Caco-2 (cell line): ENCODE results near the gene CNP. TPM values are rescaled to one million over a fixed set of nuclear protein-coding genes. Genes with fewer than 3 reads are reported as not detected.

Source experiments
- BruUV-seq: library from RNA; stranded (reverse); fragments of 400-500 nt; replicated peaks from 2 replicates; lab custom pipeline; 2021; lab: Mats Ljungman, UMichigan
- CTCF ChIA-PET: fragments of 300-600 bp; sonication (Branson Sonifier 250); formaldehyde crosslinking; loops from one replicate; lab custom pipeline; 2022; ENCODE audit warnings: antibody characterized with exemption; lab: Charles Lee
- POLR2A ChIA-PET: fragments of 300-600 bp; sonication (Branson Sonifier 250); formaldehyde crosslinking; loops from one replicate; lab custom pipeline; 2022; ENCODE audit warnings: antibody characterized with exemption; lab: Charles Lee
- DNase-seq, 2 experiments: peaks; one replicate each; pipeline versions ENCODE4 v3.0.0 to v3.0.0-alpha.2; 2020 to 2022
- H3K27me3 ChIP-seq: replicated peaks from 2 replicates; pipeline ENCODE4 v1.6.0; 2011; ENCODE audit warnings: low read length; ENCODE audit not compliant: control insufficient read depth, insufficient read depth
- H3K36me3 ChIP-seq: 2 replicates; pipeline ENCODE4 v1.5.1; 2011; ENCODE audit warnings: low read length; ENCODE audit not compliant: control insufficient read depth, insufficient read depth
- H3K4me1 ChIP-seq: fragments of 250-450 bp; sonication (Bioruptor Pico); 2 replicates; pipeline ENCODE4 v1.5.1; 2020; ENCODE audit warnings: mild to moderate bottlenecking
- H3K4me3 ChIP-seq: 2 replicates; pipeline ENCODE4 v1.5.1; 2011; ENCODE audit warnings: low read depth, mild to moderate bottlenecking, control low read depth, low read length
- H3K9me3 ChIP-seq: fragments of 250-450 bp; sonication (Bioruptor Pico); 2 replicates; pipeline ENCODE4 v1.5.1; 2020; ENCODE audit warnings: mild to moderate bottlenecking, moderate library complexity
- H3K27ac Mint-ChIP-seq: one replicate; pipeline ENCODE4 v1.8.0; 2022; ENCODE audit warnings: mixed read lengths; ENCODE audit not compliant: unreplicated experiment
- H3K27me3 Mint-ChIP-seq: one replicate; pipeline ENCODE4 v1.8.0; 2022; ENCODE audit warnings: mixed read lengths; ENCODE audit not compliant: insufficient read depth, unreplicated experiment
- H3K36me3 Mint-ChIP-seq: one replicate; pipeline ENCODE4 v1.8.0; 2022; ENCODE audit warnings: mild to moderate bottlenecking, mixed read lengths; ENCODE audit not compliant: insufficient read depth, unreplicated experiment
- H3K4me1 Mint-ChIP-seq: one replicate; pipeline ENCODE4 v1.8.0; 2022; ENCODE audit warnings: low read depth, mixed read lengths; ENCODE audit not compliant: unreplicated experiment
- H3K4me3 Mint-ChIP-seq: one replicate; pipeline ENCODE4 v1.8.0; 2022; ENCODE audit warnings: mild to moderate bottlenecking, moderate library complexity, mixed read lengths; ENCODE audit not compliant: unreplicated experiment
- H3K9me3 Mint-ChIP-seq: one replicate; pipeline ENCODE4 v1.8.0; 2022; ENCODE audit warnings: mixed read lengths; ENCODE audit not compliant: unreplicated experiment
- intact Hi-C: fragments of 100-400 bp; cut with micrococcal nuclease; formaldehyde crosslinking; loops from one replicate; pipeline ENCODE4 v1.10.0; 2022; ENCODE audit not compliant: unreplicated experiment
- total RNA-seq: library from RNA; stranded (reverse); gene quantifications from 2 replicates; pipeline ENCODE4 v1.2.3, GENCODE V29; 2022
- TF ChIP-seq, protein P1 (sequence below), 2 experiments: fragments of 200-600 bp in 1 of 2; IDR thresholded peaks; 1 replicate in 1 of 2; 2 replicates in 1 of 2; pipeline versions ENCODE4 v1.5.1 to v1.8.0; 2011 to 2022; ENCODE audit warnings: antibody characterized with exemption in 1 of 2, control low read depth in 1 of 2, inconsistent platforms in 1 of 2, low read depth in 1 of 2, low read length in 1 of 2, mild to moderate bottlenecking in 1 of 2, moderate library complexity in 1 of 2; ENCODE audit not compliant: insufficient read depth in 1 of 2, severe bottlenecking in 1 of 2, unreplicated experiment in 1 of 2

CNP gene
- total RNA-seq, 1 experiment from 2014 or later = 94.5 TPM

GRCh38 chr17:41984454-41984853 lies 17.9 kb downstream of the CNP start:
- ChIA-PET CTCF (no interaction called here), POLR2A (interaction anchor here (0.6 kb wide), 1 partner anchor 570 kb away, joined by 5 read pairs; no protein-coding TSS in a partner anchor)
- Histone ChIP-seq H3K4me1 (peaks cover 12% of the 10 kb centered on the region), H3K4me3 (no peak overlapping the region), H3K27me3 (no peaks in the 10 kb centered on the region), H3K36me3 (peaks cover 14% of the 10 kb centered on the region), H3K9me3 (no peaks in the 10 kb centered on the region)
- BruUV-seq = no TSS peak
- no peak overlapping the region for H3K4me3 Mint-ChIP-seq
- intact Hi-C loops = no loop called here
- peaks cover 15% of the 10 kb centered on the region for H3K4me1 Mint-ChIP-seq
- H3K36me3 Mint-ChIP-seq = peaks cover 100% of the 10 kb centered on the region
- no peak overlapping the region for H3K27ac Mint-ChIP-seq
- no peaks in the 10 kb centered on the region for H3K27me3 Mint-ChIP-seq
- DNase-seq = no peak
- H3K9me3 Mint-ChIP-seq = no peaks in the 10 kb centered on the region
- TF ChIP-seq, protein P1, sequence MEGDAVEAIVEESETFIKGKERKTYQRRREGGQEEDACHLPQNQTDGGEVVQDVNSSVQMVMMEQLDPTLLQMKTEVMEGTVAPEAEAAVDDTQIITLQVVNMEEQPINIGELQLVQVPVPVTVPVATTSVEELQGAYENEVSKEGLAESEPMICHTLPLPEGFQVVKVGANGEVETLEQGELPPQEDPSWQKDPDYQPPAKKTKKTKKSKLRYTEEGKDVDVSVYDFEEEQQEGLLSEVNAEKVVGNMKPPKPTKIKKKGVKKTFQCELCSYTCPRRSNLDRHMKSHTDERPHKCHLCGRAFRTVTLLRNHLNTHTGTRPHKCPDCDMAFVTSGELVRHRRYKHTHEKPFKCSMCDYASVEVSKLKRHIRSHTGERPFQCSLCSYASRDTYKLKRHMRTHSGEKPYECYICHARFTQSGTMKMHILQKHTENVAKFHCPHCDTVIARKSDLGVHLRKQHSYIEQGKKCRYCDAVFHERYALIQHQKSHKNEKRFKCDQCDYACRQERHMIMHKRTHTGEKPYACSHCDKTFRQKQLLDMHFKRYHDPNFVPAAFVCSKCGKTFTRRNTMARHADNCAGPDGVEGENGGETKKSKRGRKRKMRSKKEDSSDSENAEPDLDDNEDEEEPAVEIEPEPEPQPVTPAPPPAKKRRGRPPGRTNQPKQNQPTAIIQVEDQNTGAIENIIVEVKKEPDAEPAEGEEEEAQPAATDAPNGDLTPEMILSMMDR (IDR thresholded peaks at IDR 0.05; ENCODE audit: insufficient read depth in 1 of 2, low read depth in 1 of 2, low read length in 1 of 2, severe bottlenecking in 1 of 2, unreplicated experiment in 1 of 2) = no peak

DNA sequence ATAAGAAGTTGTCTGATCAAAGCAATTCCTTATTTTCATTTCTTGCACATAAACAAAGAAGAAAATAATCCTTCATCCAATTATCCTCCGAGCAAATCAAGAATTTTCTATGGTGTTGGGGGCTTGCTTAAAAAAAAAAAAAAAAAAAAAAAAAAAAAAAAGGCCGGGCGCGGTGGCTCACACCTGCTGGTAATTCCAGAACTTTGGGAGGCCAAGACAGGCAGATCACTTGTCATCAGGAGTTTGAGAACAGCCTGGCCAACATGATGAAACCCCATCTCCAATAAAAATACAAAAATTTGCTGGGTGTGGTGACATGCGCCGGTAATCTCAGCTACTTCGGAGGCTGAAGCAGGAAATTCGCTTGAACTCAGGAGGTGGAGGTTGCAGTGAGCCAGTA lies 19.3 kb downstream of the CNP start:
- ChIA-PET POLR2A (no interaction called here), CTCF (no interaction called here)
- peaks cover 27% of the 10 kb centered on the region for H3K4me1 ChIP-seq
- no peak overlapping the region for H3K4me3 Mint-ChIP-seq
- H3K9me3 Mint-ChIP-seq = no peaks in the 10 kb centered on the region
- peaks cover 100% of the 10 kb centered on the region for H3K36me3 Mint-ChIP-seq
- TF ChIP-seq, protein P1 (IDR thresholded peaks at IDR 0.05; ENCODE audit: insufficient read depth in 1 of 2, low read depth in 1 of 2, low read length in 1 of 2, severe bottlenecking in 1 of 2, unreplicated experiment in 1 of 2) = no peak
- H3K27me3 Mint-ChIP-seq = no peaks in the 10 kb centered on the region
- intact Hi-C loops = no loop called here
- no peaks in the 10 kb centered on the region for H3K9me3 ChIP-seq
- H3K4me1 Mint-ChIP-seq = peaks cover 20% of the 10 kb centered on the region
- no peak overlapping the region for H3K4me3 ChIP-seq
- H3K27ac Mint-ChIP-seq = no peak overlapping the region
- no peak for DNase-seq
- no TSS peak for BruUV-seq
- no peaks in the 10 kb centered on the region for H3K27me3 ChIP-seq
- H3K36me3 ChIP-seq = peaks cover 11% of the 10 kb centered on the region

GRCh38 chr17:41986634-41987033 lies 20.0 kb downstream of the CNP start:
- ChIA-PET CTCF (no interaction called here), POLR2A (no interaction called here)
- intact Hi-C loops = no loop called here
- H3K9me3 Mint-ChIP-seq = no peaks in the 10 kb centered on the region
- no peak overlapping the region for H3K27ac Mint-ChIP-seq
- H3K4me3 Mint-ChIP-seq = no peak overlapping the region
- no peaks in the 10 kb centered on the region for H3K9me3 ChIP-seq
- peaks cover 27% of the 10 kb centered on the region for H3K4me1 Mint-ChIP-seq
- no peaks in the 10 kb centered on the region for H3K27me3 ChIP-seq
- BruUV-seq = no TSS peak
- no peak for DNase-seq
- H3K4me1 ChIP-seq = peaks cover 31% of the 10 kb centered on the region
- TF ChIP-seq, protein P1 (IDR thresholded peaks at IDR 0.05; ENCODE audit: insufficient read depth in 1 of 2, low read depth in 1 of 2, low read length in 1 of 2, severe bottlenecking in 1 of 2, unreplicated experiment in 1 of 2) = no peak
- no peaks in the 10 kb centered on the region for H3K27me3 Mint-ChIP-seq
- H3K4me3 ChIP-seq = no peak overlapping the region
- H3K36me3 ChIP-seq = peaks cover 13% of the 10 kb centered on the region
- H3K36me3 Mint-ChIP-seq = peaks cover 100% of the 10 kb centered on the region
